Measurements from ENCODE around the gene NLK.

GRCh38 chr17:28204244-28204643 lies 161.8 kb downstream of the NLK start:
- TF ChIP-seq POLR2AphosphoS5 (IDR thresholded peaks at IDR 0.05; ENCODE audit: low read depth, low read length) (no peak), POLR2A (IDR thresholded peaks at IDR 0.05; ENCODE audit: low read depth, low read length) (no peak), TAF1 (IDR thresholded peaks at IDR 0.05; ENCODE audit: borderline replicate concordance, low read depth, low read length) (no peak)

Data from GM12892 (cell line).